ENCODE measurements around the gene RALA. TPM values are rescaled to one million over a fixed set of nuclear protein-coding genes. Genes with fewer than 3 reads are reported as not detected.

Gene RALA
- total RNA-seq, 1 donor from 2014 or later, result 79.2 TPM

DNA sequence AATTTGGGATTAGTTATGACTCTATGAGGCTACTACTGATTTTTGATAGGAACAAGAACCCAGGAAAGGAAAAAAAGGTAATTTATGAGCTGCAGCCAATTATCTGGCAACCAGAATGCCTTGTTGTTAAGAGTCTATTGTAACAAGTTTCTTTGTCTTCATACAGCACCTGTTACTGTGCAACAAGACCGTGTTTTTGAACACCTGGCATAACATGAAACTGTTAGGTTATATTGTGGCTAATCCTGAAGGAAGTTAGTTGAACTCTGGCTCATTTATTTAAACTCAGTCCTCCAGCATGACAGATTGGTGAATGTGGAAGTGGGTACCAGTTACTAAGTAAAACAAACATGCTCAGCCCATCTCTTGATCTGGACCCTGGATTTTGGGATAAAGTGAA lies 33.0 kb downstream of the RALA start:
- TF ChIP-seq, protein P1, sequence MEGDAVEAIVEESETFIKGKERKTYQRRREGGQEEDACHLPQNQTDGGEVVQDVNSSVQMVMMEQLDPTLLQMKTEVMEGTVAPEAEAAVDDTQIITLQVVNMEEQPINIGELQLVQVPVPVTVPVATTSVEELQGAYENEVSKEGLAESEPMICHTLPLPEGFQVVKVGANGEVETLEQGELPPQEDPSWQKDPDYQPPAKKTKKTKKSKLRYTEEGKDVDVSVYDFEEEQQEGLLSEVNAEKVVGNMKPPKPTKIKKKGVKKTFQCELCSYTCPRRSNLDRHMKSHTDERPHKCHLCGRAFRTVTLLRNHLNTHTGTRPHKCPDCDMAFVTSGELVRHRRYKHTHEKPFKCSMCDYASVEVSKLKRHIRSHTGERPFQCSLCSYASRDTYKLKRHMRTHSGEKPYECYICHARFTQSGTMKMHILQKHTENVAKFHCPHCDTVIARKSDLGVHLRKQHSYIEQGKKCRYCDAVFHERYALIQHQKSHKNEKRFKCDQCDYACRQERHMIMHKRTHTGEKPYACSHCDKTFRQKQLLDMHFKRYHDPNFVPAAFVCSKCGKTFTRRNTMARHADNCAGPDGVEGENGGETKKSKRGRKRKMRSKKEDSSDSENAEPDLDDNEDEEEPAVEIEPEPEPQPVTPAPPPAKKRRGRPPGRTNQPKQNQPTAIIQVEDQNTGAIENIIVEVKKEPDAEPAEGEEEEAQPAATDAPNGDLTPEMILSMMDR (IDR thresholded peaks at IDR 0.05; ENCODE audit: insufficient read depth, low read length, poor library complexity, severe bottlenecking), result no peak
- Histone ChIP-seq H3K36me3 (ENCODE audit: control insufficient read depth, insufficient read depth, low read length) (no peaks in the 10 kb centered on the region), H3K4me3 (ENCODE audit: low read depth, low read length) (no peak overlapping the region), H3K27me3 (ENCODE audit: control insufficient read depth, insufficient read depth, low read length) (no peaks in the 10 kb centered on the region)
- DNase-seq (ENCODE audit: low read depth), result no peak

DNA sequence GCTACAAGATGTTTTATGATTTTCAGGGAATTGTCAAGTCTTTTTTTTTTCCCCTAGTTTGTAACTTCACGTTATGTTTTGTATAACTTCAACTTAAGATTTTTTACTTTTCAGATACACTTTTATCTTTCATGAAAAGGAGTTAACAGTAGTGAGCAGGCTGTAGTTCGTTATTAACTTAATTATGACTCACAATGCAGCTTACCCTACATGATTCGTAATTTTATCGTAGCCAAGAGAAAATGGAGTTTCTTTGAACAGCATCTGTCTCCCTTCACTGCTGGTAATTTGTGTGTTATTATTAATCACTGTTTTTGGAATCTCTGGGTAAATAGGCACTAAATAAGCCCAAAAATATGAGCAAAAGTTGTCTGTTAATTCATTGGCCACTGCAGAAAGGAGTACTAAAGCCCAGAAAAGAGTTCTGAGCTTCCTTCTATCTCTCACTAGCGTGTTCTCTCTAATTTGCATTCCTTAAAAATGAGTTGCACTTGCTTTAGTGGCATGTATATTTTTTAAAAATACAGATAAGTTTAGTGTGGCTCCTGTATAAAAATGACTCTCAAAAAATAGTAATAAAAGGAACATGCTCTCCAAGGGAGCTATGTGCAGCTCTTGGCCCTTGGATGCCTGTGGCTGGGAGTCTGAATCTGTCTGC lies 36.1 kb downstream of the RALA start:
- no peaks in the 10 kb centered on the region for H3K27me3 ChIP-seq (ENCODE audit: control insufficient read depth, insufficient read depth, low read length)
- TF ChIP-seq, protein P1 (IDR thresholded peaks at IDR 0.05; ENCODE audit: insufficient read depth, low read length, poor library complexity, severe bottlenecking), result no peak
- H3K4me3 ChIP-seq (ENCODE audit: low read depth, low read length), result no peak overlapping the region
- no peak for DNase-seq (ENCODE audit: low read depth)
- no peaks in the 10 kb centered on the region for H3K36me3 ChIP-seq (ENCODE audit: control insufficient read depth, insufficient read depth, low read length)

DNA sequence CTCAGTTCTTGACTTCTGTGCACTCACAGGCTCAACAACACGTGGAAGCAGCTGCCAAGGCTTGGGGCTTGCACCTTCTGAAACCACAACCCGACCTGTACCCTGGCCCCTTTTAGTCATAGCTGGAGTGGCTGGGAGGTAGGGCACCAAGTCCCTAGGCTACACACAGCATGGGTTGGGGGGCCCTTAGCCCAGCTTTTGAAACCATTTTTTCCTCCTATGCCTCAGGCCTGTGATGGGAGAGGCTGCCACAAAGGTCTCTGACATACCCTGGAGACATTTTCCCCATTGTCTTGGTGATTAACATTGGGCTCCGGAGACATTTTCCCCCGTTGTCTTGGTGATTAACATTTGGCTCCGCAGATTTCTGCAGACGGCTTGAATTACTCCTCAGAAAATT lies 38.6 kb downstream of the RALA start:
- no peak for DNase-seq (ENCODE audit: low read depth)
- Histone ChIP-seq H3K4me3 (ENCODE audit: low read depth, low read length) (no peak overlapping the region), H3K27me3 (ENCODE audit: control insufficient read depth, insufficient read depth, low read length) (no peaks in the 10 kb centered on the region), H3K36me3 (ENCODE audit: control insufficient read depth, insufficient read depth, low read length) (no peaks in the 10 kb centered on the region)
- TF ChIP-seq, protein P1 (IDR thresholded peaks at IDR 0.05; ENCODE audit: insufficient read depth, low read length, poor library complexity, severe bottlenecking), result no peak

DNA sequence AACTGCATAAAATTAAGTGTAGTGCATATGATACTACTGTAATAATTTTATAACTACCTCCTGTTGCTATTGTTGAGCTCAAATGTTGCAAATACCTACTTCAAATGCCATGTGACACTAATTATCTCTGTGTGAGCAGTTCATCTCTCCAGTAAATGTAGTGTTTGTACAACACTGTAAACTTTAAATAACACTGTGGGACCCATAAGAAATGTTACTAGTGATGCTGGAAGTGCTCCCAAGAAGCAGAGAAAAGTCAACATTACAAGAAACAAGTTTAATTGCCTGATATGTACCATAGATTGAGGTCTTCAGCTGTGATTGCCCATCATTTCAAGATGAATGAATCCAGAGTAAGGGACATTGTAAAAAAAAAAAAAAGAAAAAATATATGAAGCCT lies 39.9 kb downstream of the RALA start:
- Histone ChIP-seq H3K4me3 (ENCODE audit: low read depth, low read length) (no peak overlapping the region), H3K36me3 (ENCODE audit: control insufficient read depth, insufficient read depth, low read length) (no peaks in the 10 kb centered on the region), H3K27me3 (ENCODE audit: control insufficient read depth, insufficient read depth, low read length) (no peaks in the 10 kb centered on the region)
- no peak for DNase-seq (ENCODE audit: low read depth)
- TF ChIP-seq, protein P1 (IDR thresholded peaks at IDR 0.05; ENCODE audit: insufficient read depth, low read length, poor library complexity, severe bottlenecking), result no peak

DNA sequence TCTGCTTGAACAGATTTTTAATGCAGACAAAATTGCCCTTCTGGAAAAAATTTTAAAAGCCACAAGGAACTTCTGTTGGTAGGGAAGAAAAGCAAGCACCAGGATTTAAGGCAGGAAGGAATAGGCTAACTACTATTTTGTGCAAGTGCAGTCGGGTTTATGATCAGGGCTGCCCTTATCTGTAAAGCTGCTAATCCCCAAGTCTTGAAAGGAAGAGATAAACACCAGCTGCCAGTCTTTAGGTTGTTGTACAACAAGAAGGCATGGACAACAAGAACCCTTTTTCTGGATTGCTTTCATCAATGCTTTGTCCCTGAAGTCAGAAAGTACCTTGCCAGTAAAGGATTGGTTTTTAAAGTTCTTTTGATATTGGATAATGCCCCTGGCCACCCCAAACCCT lies 40.7 kb downstream of the RALA start:
- no peaks in the 10 kb centered on the region for H3K27me3 ChIP-seq (ENCODE audit: control insufficient read depth, insufficient read depth, low read length)
- no peak for DNase-seq (ENCODE audit: low read depth)
- TF ChIP-seq, protein P1 (IDR thresholded peaks at IDR 0.05; ENCODE audit: insufficient read depth, low read length, poor library complexity, severe bottlenecking), result no peak
- H3K36me3 ChIP-seq (ENCODE audit: control insufficient read depth, insufficient read depth, low read length), result no peaks in the 10 kb centered on the region
- H3K4me3 ChIP-seq (ENCODE audit: low read depth, low read length), result no peak overlapping the region

DNA sequence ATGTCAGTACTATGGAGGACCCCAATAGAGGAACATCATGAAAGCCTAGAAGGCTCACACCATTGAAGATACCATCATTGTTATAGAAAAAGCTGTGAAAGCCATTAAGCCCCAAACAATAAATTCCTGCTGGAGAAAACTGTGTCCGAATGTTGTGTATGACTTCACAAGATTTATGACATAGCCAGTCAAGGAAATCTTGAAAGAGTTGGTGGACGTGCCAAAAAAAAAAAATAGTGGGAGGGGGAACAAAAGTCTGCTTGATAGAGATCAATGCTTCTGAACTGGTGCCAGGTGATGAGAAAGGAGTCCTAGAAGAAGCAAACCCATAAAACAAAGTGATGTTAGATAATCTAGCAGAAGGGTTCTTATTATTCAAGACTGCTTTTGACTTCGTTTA lies 41.2 kb downstream of the RALA start:
- no peak for DNase-seq (ENCODE audit: low read depth)
- no peak overlapping the region for H3K4me3 ChIP-seq (ENCODE audit: low read depth, low read length)
- TF ChIP-seq, protein P1 (IDR thresholded peaks at IDR 0.05; ENCODE audit: insufficient read depth, low read length, poor library complexity, severe bottlenecking), result no peak
- H3K36me3 ChIP-seq (ENCODE audit: control insufficient read depth, insufficient read depth, low read length), result no peaks in the 10 kb centered on the region
- no peaks in the 10 kb centered on the region for H3K27me3 ChIP-seq (ENCODE audit: control insufficient read depth, insufficient read depth, low read length)
